KG1 (cell line): ENCODE data around the gene ITGA5.
"Not testable (repeated sequence)": the region's sequence is repeated elsewhere in the genome, so short reads cannot be mapped to it uniquely, and the experiment has no call there.

ENCODE experiments used
- DNase-seq: peaks from one replicate; lab custom pipeline; 2025; lab: John Stamatoyannopoulos, UW

The ITGA5 gene

DNA sequence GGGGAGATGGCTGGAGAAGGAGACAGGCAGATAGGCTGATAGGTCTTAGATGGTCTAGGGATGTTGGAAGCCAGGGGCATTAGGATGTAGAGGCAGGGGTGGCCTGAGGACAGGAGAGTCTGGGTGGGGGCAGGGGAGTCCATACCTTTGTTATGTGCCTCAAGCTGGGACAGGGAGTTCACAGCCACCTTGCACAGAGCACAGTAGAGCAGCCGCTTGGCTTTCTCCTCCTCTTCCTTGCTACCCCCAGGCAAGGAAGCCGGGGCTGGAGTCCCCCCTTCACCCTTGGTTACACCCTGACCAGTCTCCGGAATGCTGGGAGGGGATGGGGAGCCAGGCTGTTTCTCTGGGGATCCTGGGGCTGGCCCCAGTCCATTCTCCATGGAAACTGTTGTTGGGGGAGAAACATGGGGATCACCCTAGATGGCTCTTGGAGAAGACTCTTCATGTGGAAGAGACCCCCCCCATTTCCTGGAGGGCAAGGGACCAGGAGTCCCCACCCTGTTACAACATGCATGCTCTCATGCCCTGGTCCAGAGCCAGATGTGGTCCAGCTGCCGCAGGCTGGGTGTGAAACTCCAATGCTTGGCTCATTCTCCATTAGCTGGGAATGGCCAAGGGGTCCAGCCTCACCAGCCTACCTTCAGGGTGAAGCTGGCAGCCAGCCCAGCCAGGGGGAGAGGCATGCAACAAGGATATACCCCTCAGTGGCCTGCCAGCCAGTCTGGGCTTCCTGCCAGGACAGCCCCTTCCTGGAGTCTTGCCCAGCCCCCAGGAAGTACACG, 47.5 kb downstream of the ITGA5 start:
- DNase-seq, result no peak

- DNase-seq, result no peak
Measured at GRCh38 chr12:54370171-54370730, 48.8 kb downstream of the ITGA5 start.

DNA sequence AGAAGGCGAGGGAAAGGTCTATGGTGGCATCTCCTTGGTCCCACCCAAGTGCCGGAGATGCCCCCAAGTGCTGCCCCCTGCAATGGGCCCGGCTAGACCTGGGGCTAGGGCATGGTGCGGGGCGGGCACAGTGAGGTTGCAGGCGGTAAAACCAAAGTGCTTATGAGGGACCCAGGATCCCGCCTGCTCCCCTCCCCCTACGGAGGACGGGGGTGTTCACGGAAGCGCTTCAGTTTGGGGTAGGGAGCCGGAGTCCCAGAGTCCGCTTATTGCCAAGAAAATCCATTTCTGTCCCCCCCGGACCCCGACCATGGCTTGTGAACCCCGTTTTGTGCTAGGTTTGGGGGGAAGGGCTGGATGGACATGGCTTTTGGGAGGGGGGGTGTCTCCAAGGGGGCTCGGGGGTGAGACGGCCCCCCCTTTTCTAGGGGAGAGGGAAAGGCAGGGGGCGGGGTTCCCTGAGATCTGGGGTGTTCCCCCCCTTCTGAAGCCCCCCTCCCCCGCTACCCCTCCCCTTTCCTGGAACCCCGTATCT, 49.4 kb downstream of the ITGA5 start:
- no peak for DNase-seq

GRCh38 chr12:54368709-54369596, 50.1 kb downstream of the ITGA5 start:
- DNase-seq, result peak; percentile 25

GRCh38 chr12:54368025-54368708, 50.9 kb downstream of the ITGA5 start:
- no peak for DNase-seq

DNA sequence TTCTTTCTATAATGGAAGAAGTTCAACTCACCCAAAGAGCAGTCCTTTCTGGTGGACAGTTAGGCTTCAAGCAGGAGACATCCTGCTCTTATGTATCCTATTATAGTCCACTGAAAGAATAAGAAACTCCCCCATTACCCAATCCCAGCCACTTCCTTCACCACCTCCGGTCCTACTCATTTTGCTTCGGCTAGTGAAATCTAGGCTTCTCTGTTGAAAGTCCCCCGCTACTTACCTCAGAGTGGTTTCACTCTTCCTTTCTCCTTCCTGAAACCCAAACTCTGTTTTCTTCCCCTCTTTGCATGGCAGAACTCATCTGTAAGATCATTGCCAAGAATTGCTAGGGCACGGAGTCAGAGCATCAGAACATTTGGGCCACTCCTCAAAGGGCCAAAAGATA, 54.7 kb downstream of the ITGA5 start, which contains the start of gene GPR84:
Gene GPR84 (minus strand): TSS at position 74 of the 400 bp plus-strand sequence. CDS start 635 bp downstream, outside the sequence.
- no peak for DNase-seq

DNA sequence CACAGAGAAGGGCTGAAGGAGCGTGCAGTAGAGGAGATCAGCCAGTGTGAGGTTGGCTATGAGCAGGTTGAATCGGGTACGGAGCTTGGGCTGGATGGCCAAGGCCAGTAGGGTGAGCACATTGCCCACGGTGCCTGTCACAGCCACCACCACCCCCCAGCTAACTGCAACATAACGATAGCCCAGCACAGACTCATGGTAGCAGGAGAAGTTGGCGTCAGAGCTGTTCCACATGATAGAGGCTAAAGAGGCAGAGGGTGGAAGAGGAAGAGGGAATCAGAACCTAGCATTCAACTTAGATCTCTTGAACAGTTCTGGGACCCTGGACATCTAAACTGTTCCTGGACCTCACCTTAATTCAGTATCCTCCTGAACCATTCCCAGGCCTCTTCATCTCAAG, 55.4 kb downstream of the ITGA5 start:
- no peak for DNase-seq

- DNase-seq, result no peak
Measured at GRCh38 chr12:54363047-54363446, 56.0 kb downstream of the ITGA5 start.

GRCh38 chr12:54360717-54361456, 58.2 kb downstream of the ITGA5 start:
- no peak for DNase-seq

DNA sequence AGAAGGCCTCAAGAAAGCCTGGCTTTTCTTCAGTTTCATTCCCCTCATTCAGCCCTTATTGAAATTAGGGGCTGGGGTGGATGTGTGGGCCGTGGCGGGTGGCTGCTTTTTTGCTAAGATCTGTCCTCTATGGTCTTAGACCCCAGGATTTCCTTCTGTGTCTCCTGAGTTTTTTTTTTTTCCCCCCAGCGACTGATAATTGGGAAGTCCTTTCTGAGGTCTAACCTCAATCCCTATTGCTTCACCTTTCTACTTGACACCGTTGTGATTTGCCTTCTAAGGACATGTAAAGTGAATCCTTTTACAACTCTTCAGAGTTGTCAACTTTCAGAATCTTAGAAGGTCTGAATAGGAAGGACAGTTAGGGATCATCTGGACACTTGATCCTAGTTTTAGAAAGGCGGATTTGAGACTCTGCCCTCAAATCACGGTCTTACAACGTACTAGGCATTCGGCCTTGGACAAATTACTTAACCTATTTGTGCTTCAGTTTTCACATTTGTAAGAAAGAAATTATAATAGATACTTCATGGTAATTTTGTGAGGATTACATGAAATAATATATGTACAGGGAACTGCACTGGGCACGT, 59.2 kb downstream of the ITGA5 start:
- no peak for DNase-seq

DNA sequence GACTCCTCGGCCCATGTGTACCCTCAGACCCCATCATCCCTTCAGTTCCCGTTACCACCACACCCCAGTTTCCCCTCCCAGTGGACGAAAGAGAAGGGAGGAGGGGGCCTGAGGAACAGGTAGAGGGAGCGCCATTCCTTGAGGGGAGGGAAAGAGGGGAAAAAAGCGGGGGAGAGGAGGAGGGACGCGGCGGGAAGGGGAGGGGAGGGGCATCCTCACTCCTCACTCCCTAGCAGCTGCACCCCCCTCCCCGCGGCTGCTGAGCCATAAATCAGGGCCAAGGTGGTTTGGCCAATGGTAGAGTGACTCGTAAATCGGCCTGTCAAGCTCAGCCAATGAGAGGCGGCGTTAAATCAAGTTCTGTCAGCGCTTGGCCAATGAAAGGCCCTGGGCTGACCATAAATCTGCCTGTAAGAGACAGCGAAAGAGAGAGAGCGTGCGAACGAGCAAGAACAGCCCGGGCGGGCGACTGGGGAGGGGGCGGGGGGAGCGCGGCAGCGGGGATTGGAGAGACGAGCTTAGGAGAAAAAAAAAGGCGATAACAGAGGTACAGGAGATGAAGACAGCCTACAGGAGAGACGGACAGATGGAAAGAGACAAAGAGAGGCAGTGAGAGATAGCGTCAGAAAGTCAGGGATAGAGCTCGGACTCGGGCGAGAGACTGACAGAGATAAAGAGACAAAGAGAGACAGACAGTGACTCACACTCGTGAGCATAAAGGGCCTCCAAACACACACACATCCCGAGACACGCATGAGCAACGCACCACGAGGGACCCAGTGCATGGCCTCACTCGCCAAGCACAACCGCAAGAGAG, 59.9 kb downstream of the ITGA5 start:
- DNase-seq, result peak; percentile 61

DNA sequence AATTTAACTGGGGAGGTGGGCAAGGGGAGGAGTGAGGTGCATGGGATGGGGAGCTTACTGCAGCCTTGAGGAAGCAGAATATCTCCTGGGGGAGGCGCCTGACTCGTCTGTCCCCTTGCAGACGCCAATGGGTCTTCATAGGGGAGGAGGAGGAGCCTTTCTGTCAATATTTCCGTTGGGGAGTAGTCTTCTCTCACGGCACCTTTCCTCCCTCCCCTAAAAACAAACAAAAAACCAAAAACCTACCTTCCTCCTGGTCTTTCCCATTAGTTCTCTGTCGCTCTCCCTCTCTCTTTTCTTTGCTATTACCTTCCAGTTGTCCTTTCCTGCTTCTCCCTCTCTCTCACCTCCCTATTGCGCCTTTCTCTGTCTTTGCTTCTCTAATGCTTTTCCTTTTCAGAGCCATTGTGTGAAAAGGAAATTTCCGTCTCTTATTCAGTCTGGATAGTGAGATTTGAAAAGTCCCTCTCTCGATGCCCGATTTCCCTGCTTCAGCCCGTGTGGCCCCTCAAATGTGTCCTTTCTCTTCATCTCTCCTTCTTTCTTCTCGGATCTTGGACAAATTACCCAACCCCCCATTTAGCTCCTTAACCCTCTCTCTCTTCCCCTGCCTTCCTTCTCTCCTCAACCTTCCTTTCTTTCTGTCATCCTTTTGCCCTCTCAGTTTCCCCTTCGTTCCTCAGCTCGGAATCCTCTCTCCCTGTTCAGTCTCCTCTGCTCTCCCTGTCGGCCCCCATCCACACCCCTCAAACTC, 60.7 kb downstream of the ITGA5 start:
- DNase-seq, result no peak

DNA sequence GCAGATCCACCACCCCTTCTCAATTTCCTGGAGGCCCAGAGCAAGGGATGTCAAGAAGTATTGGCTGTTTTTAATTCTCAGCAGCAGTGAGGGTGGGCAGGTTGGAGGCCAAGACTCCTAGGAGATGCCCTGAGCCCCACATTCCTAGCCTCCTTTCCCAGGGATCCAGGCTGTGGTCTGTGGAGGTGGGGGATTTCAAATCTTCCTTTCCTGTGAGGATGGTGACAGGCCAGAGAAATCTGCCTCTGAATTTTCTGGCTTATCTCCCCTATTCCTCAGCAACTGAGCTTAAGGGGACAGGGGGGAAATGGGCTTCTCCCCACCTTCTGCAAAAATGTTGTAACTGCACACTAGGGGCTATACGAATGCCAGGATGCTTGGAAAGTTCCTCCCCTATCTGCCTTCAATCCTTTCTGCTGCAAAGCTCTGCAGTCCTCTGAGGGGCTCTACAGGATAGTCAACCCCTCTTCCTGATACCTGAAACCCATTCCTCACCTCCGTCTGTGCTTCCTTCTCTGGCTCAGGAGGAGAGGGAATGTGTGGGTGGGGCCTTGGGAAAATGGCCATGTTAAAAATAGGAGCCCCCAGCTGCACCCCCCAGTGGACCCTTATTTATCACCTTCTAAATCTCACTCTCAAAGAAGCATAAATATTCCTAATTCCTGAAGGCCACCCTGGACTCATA, 61.4 kb downstream of the ITGA5 start:
- DNase-seq, result no peak

- DNase-seq, result no peak
Measured at GRCh38 chr12:54356951-54357356, 62.1 kb downstream of the ITGA5 start.

- DNase-seq, result no peak
Measured at GRCh38 chr12:54356228-54356627, 62.8 kb downstream of the ITGA5 start.

DNA sequence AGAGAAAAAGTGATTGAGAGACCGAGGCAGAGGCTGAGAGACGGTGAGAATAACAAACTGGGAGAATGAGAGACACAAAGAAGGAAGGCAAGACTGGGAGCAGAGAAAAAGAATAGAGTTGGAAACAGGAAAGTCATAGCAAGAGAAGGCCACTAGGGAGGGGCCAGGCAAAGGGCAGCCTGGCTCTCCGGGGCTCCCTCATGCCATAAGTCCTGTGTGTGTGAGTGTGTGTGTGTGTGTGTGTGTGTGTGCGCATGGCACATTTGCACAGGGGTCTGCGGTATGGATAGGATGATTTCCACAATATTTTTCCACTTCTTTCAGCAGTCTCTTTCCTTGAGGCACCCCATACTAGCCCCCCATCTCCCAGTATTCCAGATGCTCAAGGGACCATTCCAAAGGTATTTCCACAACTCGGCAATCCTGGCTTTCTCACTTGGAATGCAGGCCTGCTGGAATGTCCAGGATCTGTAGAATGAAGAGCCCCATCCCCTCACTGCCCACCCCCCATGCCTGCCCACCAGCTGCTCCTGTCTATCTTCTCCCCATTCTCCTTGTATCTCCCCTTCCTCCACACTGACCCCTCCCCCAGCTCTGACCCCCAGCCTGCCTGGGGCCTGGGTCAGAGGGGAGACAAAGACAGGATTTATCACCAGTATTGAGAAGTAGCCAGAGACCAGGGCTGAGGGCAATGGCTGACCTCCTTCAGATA, 63.8 kb downstream of the ITGA5 start:
- no peak for DNase-seq

- not testable (repeated sequence) for DNase-seq
Measured at GRCh38 chr12:54354271-54354670, 64.8 kb downstream of the ITGA5 start.
